Measurements from ENCODE around the gene COX5A. TPM values are rescaled to one million over a fixed set of nuclear protein-coding genes. Genes with fewer than 3 reads are reported as not detected.

COX5A gene
- total and polyA plus RNA-seq, 3 donors from 2014 or later: 77.4 to 426 (median 107) TPM

DNA sequence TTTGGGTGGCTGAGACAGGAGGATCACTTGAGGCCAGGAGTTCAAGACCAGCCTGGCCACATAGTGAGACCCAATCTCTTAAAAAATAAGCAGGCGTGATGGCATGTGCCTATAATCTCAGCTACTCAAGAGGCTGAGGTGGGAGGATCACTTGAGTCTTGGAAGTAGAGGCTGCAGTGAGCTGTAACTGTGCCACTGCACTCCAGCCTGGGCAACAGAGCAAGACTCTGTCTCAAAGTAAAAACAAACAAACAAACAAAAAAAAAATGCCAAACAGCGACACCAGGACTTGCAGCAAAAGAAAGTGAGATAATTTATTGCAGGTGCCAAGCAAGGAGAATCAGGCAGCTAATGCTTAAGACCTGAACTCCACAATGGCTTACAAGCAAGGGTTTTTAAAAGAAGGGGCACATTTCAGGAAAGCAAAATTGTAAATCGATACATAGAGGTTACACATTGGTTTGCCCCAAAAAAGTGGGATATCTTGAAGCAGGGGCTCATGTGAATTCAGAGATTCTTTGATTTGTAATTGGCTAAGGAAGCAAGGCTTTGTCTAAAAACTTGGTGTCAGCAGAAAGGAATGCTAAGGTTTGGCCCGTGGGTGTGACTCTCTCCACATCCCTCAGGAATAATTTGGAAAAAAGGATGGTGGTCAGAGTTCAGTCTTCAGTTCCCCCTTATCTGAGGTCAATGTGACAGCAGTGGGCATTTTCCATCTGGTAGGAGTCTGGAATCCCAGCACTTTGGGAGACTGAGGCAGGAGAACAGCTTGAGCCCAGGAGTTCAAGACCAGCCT lies 53.2 kb downstream of the COX5A start:
- DNase-seq: no peak
- Histone ChIP-seq H3K36me3 (ENCODE audit: low read depth, missing control alignments) (no peaks in the 10 kb centered on the region), H3K27me3 (no peaks in the 10 kb centered on the region), H3K9me3 (no peaks in the 10 kb centered on the region), H3K4me3 (no peak overlapping the region), H3K27ac (no peak overlapping the region), H3K4me1 (peaks cover 3% of the 10 kb centered on the region)
- TF ChIP-seq POLR2A (IDR thresholded peaks at IDR 0.05): no peak
- TF ChIP-seq, protein P1, sequence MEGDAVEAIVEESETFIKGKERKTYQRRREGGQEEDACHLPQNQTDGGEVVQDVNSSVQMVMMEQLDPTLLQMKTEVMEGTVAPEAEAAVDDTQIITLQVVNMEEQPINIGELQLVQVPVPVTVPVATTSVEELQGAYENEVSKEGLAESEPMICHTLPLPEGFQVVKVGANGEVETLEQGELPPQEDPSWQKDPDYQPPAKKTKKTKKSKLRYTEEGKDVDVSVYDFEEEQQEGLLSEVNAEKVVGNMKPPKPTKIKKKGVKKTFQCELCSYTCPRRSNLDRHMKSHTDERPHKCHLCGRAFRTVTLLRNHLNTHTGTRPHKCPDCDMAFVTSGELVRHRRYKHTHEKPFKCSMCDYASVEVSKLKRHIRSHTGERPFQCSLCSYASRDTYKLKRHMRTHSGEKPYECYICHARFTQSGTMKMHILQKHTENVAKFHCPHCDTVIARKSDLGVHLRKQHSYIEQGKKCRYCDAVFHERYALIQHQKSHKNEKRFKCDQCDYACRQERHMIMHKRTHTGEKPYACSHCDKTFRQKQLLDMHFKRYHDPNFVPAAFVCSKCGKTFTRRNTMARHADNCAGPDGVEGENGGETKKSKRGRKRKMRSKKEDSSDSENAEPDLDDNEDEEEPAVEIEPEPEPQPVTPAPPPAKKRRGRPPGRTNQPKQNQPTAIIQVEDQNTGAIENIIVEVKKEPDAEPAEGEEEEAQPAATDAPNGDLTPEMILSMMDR (IDR thresholded peaks at IDR 0.05): no peak
- WGBS, 2 donors: 80 to 82% methylated on average over 4 of the region's 4 CpGs
- intact Hi-C loops (cut with DNase I; ENCODE audit: low total_unique reads): no loop called here

DNA sequence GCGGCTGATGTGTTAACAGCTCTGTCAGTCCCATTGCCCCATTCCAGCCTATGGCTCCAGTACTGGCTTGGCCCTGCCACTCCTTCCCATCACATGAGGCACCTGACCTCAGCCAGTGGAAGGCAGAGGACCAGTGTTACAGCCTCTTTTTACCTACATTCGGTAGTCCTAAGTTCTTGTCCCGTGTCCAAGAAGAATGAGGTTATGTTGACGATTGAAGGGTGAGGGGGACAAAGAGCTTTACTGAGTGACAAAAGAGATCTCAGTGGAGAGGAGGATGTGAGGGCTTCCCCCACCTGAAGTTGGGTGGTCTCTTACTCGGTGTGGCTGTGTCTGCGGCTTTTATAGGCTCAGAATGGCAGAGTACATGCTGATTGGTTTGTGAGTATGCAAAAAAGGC lies 55.3 kb downstream of the COX5A start:
- TF ChIP-seq POLR2A (IDR thresholded peaks at IDR 0.05): no peak
- TF ChIP-seq, protein P1 (IDR thresholded peaks at IDR 0.05): no peak
- Histone ChIP-seq H3K27ac (no peak overlapping the region), H3K27me3 (no peaks in the 10 kb centered on the region), H3K4me1 (no peaks in the 10 kb centered on the region), H3K4me3 (no peak overlapping the region), H3K36me3 (ENCODE audit: low read depth, missing control alignments) (no peaks in the 10 kb centered on the region), H3K9me3 (no peaks in the 10 kb centered on the region)
- intact Hi-C loops (cut with DNase I; ENCODE audit: low total_unique reads): no loop called here
- 91 to 94% methylated on average over 6 of the region's 6 CpGs for WGBS, 2 donors
- DNase-seq: no peak

DNA sequence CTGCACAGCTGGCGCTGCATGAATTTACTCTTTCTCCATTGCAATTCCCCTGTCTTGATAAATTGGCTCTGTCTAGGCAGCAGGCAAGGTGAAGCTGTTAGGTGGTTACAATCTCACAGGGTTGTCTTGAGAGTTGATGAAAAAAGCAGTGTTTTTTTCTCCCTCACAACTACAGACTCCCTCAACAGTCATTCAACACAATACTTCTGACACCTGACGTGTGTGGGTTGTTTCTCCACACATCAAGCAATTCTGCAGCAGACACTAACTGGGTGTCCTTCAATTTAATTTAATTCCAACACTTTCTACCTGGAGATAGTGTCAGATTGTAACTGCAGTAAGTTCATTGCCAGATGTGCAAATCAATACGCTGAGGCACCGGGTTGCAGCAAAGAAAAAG lies 59.6 kb downstream of the COX5A start:
- DNase-seq: no peak
- TF ChIP-seq, protein P1 (IDR thresholded peaks at IDR 0.05): no peak
- TF ChIP-seq POLR2A (IDR thresholded peaks at IDR 0.05): no peak
- Histone ChIP-seq H3K27me3 (no peaks in the 10 kb centered on the region), H3K9me3 (no peaks in the 10 kb centered on the region), H3K36me3 (ENCODE audit: low read depth, missing control alignments) (no peaks in the 10 kb centered on the region), H3K27ac (no peak overlapping the region), H3K4me3 (no peak overlapping the region), H3K4me1 (peaks cover 5% of the 10 kb centered on the region)
- 78 to 79% methylated on average over 4 of the region's 4 CpGs for WGBS, 2 donors
- intact Hi-C loops (cut with DNase I; ENCODE audit: low total_unique reads): no loop called here

DNA sequence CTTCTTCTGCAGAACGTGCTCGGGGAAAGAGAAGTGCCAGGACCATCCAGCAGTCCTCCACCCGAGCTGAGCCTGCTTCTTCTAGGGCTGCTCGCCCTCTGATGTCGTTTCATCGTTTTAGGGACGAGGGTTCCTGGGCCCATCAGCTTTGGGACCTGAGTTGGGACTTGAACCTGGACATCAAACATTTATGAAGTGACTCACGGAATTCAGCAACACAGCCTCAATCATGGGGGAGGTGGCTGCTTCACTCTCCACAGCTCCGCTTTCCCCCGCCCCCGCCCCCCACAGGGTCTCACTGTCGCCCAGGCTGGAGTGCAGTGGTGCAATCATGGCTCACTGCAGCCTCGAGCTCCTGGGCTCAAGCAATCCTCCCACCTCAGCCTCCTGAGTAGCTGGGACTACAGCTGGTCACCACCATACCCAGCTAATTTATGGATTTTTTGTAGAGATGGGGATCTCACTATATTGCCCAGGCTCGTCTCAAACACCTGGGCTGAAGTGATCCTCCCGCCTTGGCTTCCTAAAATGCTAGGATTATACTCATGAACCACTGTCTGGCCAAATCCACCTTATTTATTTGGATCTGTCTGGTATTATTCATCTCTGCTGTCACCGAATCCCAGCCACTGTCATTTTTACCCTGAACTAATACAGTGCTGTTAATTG lies 64.0 kb downstream of the COX5A start:
- no peak for TF ChIP-seq POLR2A (IDR thresholded peaks at IDR 0.05)
- TF ChIP-seq, protein P1 (IDR thresholded peaks at IDR 0.05): no peak
- intact Hi-C loops (cut with DNase I; ENCODE audit: low total_unique reads): no loop called here
- peak; percentile 45 for DNase-seq
- Histone ChIP-seq H3K4me3 (peak overlapping the region; percentile 83 to 85), H3K27me3 (no peaks in the 10 kb centered on the region), H3K9me3 (no peaks in the 10 kb centered on the region), H3K4me1 (peaks cover 34% of the 10 kb centered on the region), H3K27ac (peak overlapping the region in 1 of 2 donors; percentile 90), H3K36me3 (ENCODE audit: low read depth, missing control alignments) (no peaks in the 10 kb centered on the region)
- 18 to 20% methylated on average over 14 to 16 of the region's 16 CpGs for WGBS, 2 donors

Data from testis (tissue), 3 donors.